Measurements from ENCODE around the gene SLC24A4. TPM values are rescaled to one million over a fixed set of nuclear protein-coding genes. Genes with fewer than 3 reads are reported as not detected.

The SLC24A4 gene
- total RNA-seq, 1 donor, result 6.7 TPM

GRCh38 chr14:92482621-92483319 is 159.8 kb downstream of the SLC24A4 start:
- Histone ChIP-seq H3K4me1 (ENCODE audit: insufficient read depth, low read length) (peaks cover 54% of the 10 kb centered on the region), H3K9me3 (ENCODE audit: low read depth, low read length) (no peaks in the 10 kb centered on the region), H3K4me3 (ENCODE audit: low read length) (no peak overlapping the region), H3K27me3 (ENCODE audit: insufficient read depth, low read length) (no peaks in the 10 kb centered on the region)

GRCh38 chr14:92484132-92484823 is 161.3 kb downstream of the SLC24A4 start:
- no peak overlapping the region for H3K4me3 ChIP-seq (ENCODE audit: low read length)
- H3K27me3 ChIP-seq (ENCODE audit: insufficient read depth, low read length), result no peaks in the 10 kb centered on the region
- peaks cover 69% of the 10 kb centered on the region for H3K4me1 ChIP-seq (ENCODE audit: insufficient read depth, low read length)
- no peaks in the 10 kb centered on the region for H3K9me3 ChIP-seq (ENCODE audit: low read depth, low read length)

GRCh38 chr14:92486881-92487280 is 163.9 kb downstream of the SLC24A4 start:
- no peaks in the 10 kb centered on the region for H3K27me3 ChIP-seq (ENCODE audit: insufficient read depth, low read length)

GRCh38 chr14:92487513-92488133 is 164.7 kb downstream of the SLC24A4 start:
- Histone ChIP-seq H3K9me3 (ENCODE audit: low read depth, low read length) (no peaks in the 10 kb centered on the region), H3K27me3 (ENCODE audit: insufficient read depth, low read length) (no peaks in the 10 kb centered on the region), H3K4me3 (ENCODE audit: low read length) (no peak overlapping the region), H3K4me1 (ENCODE audit: insufficient read depth, low read length) (peaks cover 83% of the 10 kb centered on the region)

More at GRCh38 chr14:92486881-92487280, 163.9 kb downstream of the SLC24A4 start:
- Histone ChIP-seq H3K9me3 (ENCODE audit: low read depth, low read length) (no peaks in the 10 kb centered on the region), H3K4me3 (ENCODE audit: low read length) (no peak overlapping the region), H3K4me1 (ENCODE audit: insufficient read depth, low read length) (peaks cover 83% of the 10 kb centered on the region)

GRCh38 chr14:92489394-92490238 is 166.7 kb downstream of the SLC24A4 start:
- Histone ChIP-seq H3K4me1 (ENCODE audit: insufficient read depth, low read length) (peaks cover 97% of the 10 kb centered on the region), H3K4me3 (ENCODE audit: low read length) (no peak overlapping the region), H3K9me3 (ENCODE audit: low read depth, low read length) (no peaks in the 10 kb centered on the region), H3K27me3 (ENCODE audit: insufficient read depth, low read length) (no peaks in the 10 kb centered on the region)

GRCh38 chr14:92490239-92490959 is 167.4 kb downstream of the SLC24A4 start:
- H3K9me3 ChIP-seq (ENCODE audit: low read depth, low read length), result no peaks in the 10 kb centered on the region
- no peak overlapping the region for H3K4me3 ChIP-seq (ENCODE audit: low read length)
- H3K27me3 ChIP-seq (ENCODE audit: insufficient read depth, low read length), result no peaks in the 10 kb centered on the region
- H3K4me1 ChIP-seq (ENCODE audit: insufficient read depth, low read length), result peaks cover 99% of the 10 kb centered on the region

GRCh38 chr14:92491782-92492181 is 168.8 kb downstream of the SLC24A4 start:
- Histone ChIP-seq H3K27me3 (ENCODE audit: insufficient read depth, low read length) (no peaks in the 10 kb centered on the region), H3K4me3 (ENCODE audit: low read length) (no peak overlapping the region), H3K9me3 (ENCODE audit: low read depth, low read length) (no peaks in the 10 kb centered on the region), H3K4me1 (ENCODE audit: insufficient read depth, low read length) (peaks cover 99% of the 10 kb centered on the region)

- H3K27me3 ChIP-seq (ENCODE audit: insufficient read depth, low read length), result no peaks in the 10 kb centered on the region
These were observed 169.3 kb downstream of the SLC24A4 start for GRCh38 chr14:92492258-92492657.

GRCh38 chr14:92493024-92493423 is 170.1 kb downstream of the SLC24A4 start:
- no peaks in the 10 kb centered on the region for H3K27me3 ChIP-seq (ENCODE audit: insufficient read depth, low read length)
- H3K9me3 ChIP-seq (ENCODE audit: low read depth, low read length), result no peaks in the 10 kb centered on the region
- H3K4me3 ChIP-seq (ENCODE audit: low read length), result no peak overlapping the region
- peaks cover 91% of the 10 kb centered on the region for H3K4me1 ChIP-seq (ENCODE audit: insufficient read depth, low read length)

More at GRCh38 chr14:92492258-92492657, 169.3 kb downstream of the SLC24A4 start:
- Histone ChIP-seq H3K4me3 (ENCODE audit: low read length) (no peak overlapping the region), H3K4me1 (ENCODE audit: insufficient read depth, low read length) (peaks cover 98% of the 10 kb centered on the region), H3K9me3 (ENCODE audit: low read depth, low read length) (no peaks in the 10 kb centered on the region)

- no peaks in the 10 kb centered on the region for H3K27me3 ChIP-seq (ENCODE audit: insufficient read depth, low read length)
- H3K9me3 ChIP-seq (ENCODE audit: low read depth, low read length), result no peaks in the 10 kb centered on the region
- H3K4me3 ChIP-seq (ENCODE audit: low read length), result no peak overlapping the region
- H3K4me1 ChIP-seq (ENCODE audit: insufficient read depth, low read length), result peaks cover 86% of the 10 kb centered on the region
These were observed 170.5 kb downstream of the SLC24A4 start for GRCh38 chr14:92493492-92493891.

- Histone ChIP-seq H3K9me3 (ENCODE audit: low read depth, low read length) (no peaks in the 10 kb centered on the region), H3K4me3 (ENCODE audit: low read length) (no peak overlapping the region), H3K27me3 (ENCODE audit: insufficient read depth, low read length) (no peaks in the 10 kb centered on the region), H3K4me1 (ENCODE audit: insufficient read depth, low read length) (peaks cover 76% of the 10 kb centered on the region)
These were observed 171.5 kb downstream of the SLC24A4 start for GRCh38 chr14:92494512-92494911.

- no peaks in the 10 kb centered on the region for H3K9me3 ChIP-seq (ENCODE audit: low read depth, low read length)
- no peaks in the 10 kb centered on the region for H3K27me3 ChIP-seq (ENCODE audit: insufficient read depth, low read length)
- peaks cover 71% of the 10 kb centered on the region for H3K4me1 ChIP-seq (ENCODE audit: insufficient read depth, low read length)
- no peak overlapping the region for H3K4me3 ChIP-seq (ENCODE audit: low read length)
These were observed 172.1 kb downstream of the SLC24A4 start for GRCh38 chr14:92495027-92495426.

- H3K27me3 ChIP-seq (ENCODE audit: insufficient read depth, low read length), result no peaks in the 10 kb centered on the region
- no peak overlapping the region for H3K4me3 ChIP-seq (ENCODE audit: low read length)
- peaks cover 58% of the 10 kb centered on the region for H3K4me1 ChIP-seq (ENCODE audit: insufficient read depth, low read length)
- no peaks in the 10 kb centered on the region for H3K9me3 ChIP-seq (ENCODE audit: low read depth, low read length)
These were observed 173.4 kb downstream of the SLC24A4 start for GRCh38 chr14:92496191-92496857.

- no peaks in the 10 kb centered on the region for H3K9me3 ChIP-seq (ENCODE audit: low read depth, low read length)
- H3K4me1 ChIP-seq (ENCODE audit: insufficient read depth, low read length), result peaks cover 47% of the 10 kb centered on the region
- H3K4me3 ChIP-seq (ENCODE audit: low read length), result no peak overlapping the region
- no peaks in the 10 kb centered on the region for H3K27me3 ChIP-seq (ENCODE audit: insufficient read depth, low read length)
These were observed 174.4 kb downstream of the SLC24A4 start for GRCh38 chr14:92497391-92497790.
